CMK (cell line): ENCODE data around the gene ADAMTSL1.

Experiments
- DNase-seq: peaks from one replicate; pipeline ENCODE4 v3.0.0-alpha.2; 2010; ENCODE audit warnings: low read depth

The ADAMTSL1 gene

DNA sequence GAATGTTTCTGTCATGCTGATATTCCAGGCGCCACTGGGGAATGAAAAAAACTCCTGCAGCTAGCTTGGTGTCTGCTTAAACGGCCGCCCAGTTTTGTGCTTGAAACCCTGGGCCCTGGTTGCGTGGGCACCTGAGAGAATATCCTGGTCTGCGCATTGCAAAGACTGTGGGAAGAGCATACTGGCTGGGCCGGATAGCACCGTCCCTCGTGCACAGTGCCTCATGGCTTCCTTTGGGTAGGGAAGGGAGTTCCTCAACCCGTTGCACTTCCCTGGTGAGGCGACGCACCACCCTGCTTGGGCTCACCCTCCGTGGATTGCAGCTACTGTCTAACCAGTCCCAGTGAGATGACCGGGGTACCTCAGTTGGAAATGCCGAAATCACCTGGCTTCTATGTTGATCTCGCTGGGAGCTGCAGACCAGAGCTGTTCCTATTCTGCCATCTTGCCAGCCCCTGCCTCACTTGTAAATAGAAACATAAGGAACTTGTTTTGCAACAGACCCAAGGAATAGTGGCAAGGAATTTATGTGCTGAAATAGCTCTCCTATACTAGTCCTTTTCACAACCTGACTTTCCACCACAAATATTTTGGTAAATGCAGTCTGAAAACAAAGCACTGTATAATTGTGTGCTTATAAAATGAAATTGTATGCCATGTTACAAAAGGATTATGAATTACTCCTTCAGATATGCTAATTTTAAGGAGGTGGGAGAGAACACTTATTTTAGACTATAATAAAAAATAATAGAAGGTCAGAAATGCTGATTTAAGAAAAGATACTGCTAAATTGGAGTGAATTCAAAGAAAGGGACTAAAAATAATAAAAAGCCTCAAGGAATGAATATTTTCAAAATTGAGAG, 90.3 kb downstream of the ADAMTSL1 start:
- DNase-seq: no peak

DNA sequence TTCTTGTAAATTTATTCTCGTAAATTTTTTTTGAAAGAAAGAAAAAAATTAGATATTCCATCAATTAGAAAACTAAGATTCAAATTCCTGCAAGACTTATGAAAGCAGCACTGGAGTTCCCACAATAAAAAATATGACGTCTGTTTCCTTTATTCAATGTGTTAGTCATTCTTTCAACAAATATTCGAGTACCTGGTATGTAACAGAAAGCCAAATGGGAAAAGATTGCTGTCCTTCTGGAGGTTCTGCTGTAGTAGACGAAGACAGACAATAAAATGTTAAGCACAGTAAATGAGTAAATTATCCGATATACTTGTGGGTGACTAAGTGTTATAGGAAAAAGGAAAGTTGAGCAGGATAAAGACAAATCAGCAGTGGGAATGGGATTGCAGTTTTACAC, 92.2 kb downstream of the ADAMTSL1 start:
- DNase-seq: no peak

DNA sequence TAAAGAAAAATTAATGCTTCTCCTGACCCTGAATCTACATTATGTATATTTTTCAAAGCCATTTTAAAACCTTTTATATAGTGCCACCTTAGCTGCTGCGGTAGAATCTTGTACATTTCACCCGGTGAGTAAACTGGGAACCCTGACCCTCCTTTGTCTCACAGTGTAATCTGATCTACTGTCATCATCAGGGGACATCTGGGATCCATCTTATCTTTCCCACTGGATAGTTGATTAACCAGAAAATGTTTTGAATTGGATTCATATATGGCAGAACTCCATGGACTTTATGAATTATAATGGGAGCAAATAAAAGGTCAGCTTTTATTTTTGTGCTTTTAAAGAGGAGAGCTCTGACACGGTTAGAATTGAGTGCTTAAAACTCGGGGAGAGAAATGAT, 95.0 kb downstream of the ADAMTSL1 start:
- DNase-seq: no peak

DNA sequence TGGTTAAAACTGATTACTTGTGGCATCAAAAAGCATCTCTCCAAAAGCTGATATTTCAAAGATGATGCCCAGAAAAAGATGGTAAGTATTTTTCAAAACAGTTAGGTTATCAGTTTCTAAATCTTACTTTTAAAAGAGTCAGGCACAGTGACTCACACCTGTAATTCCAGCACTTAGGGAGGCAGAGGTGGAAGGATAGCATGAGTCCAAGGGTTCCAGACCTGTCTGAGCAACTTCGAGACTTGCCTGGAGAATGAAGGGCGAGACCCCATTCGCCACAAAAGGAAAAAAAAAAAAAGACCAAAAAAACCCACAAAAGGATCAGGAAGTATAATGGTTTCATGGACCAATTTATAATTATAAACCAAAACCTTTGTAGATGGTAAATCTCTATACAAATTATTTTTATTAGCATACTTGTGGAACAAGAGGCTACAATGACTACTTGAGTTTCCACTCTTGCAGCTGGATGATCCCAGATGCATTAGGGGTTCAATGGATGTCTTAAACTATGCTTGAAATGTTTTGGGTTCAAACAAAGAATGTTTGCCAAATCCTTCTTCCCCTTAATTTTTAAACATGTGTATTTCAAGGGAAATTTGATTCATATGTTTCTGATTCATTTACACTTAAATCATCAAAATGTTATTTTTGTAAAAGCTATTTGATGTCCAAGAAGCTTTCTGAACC, 96.1 kb downstream of the ADAMTSL1 start:
- no peak for DNase-seq

DNA sequence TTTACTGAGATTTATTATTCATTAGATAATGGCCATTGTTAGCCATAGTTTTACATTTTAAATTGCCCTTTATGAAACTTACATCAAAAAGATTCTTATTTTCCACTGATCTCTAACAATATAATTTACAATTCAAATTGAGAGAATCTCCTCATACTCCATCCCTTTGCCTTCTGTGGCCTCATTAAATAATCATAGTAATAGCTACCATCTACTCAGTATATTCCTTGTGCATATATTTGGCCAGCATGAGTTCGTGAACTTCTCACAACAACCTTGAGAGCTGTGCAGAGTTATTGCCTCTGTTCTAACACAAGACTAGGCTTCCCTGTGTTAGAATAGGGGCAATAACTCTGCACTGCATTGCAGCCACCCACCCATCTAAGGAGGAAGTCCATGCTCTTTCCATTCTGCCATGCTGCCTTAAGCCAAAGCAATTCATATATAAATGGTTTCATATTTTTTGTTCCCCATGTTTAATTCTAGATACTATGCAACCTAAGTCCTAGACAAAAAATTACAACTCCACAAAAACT, 99.1 kb downstream of the ADAMTSL1 start:
- DNase-seq: no peak

DNA sequence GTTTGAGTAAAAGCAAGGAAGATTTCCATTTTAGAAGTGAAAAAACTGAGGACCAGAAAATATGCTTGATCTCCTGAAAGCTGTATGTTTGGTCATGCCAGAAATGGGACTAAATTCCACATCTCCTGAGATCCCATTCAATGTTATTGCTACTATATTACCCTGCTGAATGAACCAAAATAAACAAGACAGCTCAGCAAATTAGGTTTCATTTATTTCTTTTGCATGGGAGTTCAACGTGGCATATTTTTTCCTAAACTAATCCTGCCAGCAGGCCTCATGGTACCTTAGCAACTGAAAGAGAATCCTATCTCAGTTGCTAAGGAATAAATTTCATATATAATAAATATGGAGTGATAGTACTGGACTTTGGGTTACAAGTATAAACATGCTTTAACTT, 101.7 kb downstream of the ADAMTSL1 start:
- no peak for DNase-seq

DNA sequence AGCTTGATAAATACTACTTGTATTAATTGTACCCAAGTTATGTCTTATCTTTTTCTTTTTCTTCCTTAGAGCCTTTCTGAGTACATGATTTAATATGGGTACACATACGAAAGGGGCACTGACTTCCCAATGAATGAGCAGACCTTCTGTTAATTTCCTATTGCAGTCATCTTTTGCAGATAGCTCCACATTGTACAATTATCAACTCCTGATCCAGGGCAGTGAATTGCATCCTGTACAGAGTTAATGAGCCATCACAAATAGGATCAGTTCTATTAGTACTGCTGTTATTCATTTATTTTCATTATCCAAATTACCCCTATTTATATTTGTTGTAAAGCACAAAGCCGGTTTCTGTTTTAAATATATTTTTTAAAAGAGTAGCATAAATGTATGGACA, 105.6 kb downstream of the ADAMTSL1 start:
- DNase-seq: no peak

GRCh38 chr9:18580151-18580550, 106.2 kb downstream of the ADAMTSL1 start:
- no peak for DNase-seq

DNA sequence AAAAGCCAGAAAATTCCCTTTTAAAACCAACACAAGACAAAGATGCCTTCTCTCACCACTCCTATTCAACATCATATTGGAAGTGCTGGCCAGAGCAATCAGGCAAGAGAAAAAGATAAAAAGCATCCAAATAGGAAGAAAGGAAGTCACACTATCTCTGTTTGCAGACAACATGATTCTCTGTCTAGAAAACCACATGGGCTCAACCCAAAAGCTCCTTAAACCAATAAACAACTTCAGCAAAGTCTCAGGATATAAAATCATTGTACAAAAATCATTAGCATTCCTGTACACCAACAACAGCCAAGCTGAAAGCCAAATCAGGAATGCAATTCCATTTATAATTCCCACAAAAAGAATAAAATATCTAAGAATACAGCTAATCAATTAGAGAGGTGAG, 112.0 kb downstream of the ADAMTSL1 start:
- DNase-seq: no peak

GRCh38 chr9:18588002-18588401, 114.0 kb downstream of the ADAMTSL1 start:
- no peak for DNase-seq

DNA sequence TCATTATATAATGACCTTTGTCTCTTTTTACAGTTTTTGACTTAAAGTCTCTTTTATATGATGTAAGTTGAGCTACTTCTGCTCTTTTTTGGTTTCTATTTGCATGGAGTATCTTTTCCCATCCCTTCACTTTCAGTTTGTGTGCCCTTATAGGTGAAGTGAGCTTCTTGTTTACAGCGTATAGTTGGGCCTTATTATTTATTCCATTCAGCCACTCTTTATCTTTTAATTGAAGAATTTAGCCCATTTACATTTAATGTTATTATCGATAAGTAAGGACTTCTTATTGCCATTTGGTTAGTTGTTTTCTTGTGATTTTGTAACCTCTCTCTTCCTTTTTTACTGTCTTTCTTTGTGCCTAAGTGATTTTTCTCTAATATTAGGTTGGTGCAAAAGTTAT, 117.3 kb downstream of the ADAMTSL1 start:
- DNase-seq: no peak

- no peak for DNase-seq
Observed at GRCh38 chr9:18594837-18595236, 120.9 kb downstream of the ADAMTSL1 start.

- no peak for DNase-seq
Observed at GRCh38 chr9:18595597-18595996, 121.6 kb downstream of the ADAMTSL1 start.

DNA sequence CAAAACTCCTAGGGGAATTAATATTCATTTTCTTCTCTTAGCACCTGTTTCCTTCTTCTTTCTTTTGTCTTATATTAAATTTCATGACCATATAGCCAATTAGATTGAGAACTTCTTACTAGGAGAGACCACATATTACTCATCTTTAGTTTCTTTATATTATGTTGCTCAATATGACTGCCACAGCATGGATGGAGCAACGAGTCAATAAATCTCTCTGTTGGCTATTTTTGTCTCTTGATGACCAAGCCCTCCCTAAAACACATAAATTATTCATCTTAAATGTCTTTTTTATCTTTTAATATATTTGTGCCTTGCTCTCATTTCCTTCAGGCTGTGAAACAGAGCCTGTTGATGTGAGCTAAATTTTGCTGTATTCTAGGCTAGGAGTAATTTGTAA, 123.0 kb downstream of the ADAMTSL1 start:
- DNase-seq: no peak

GRCh38 chr9:18598969-18599368, 125.0 kb downstream of the ADAMTSL1 start:
- no peak for DNase-seq

DNA sequence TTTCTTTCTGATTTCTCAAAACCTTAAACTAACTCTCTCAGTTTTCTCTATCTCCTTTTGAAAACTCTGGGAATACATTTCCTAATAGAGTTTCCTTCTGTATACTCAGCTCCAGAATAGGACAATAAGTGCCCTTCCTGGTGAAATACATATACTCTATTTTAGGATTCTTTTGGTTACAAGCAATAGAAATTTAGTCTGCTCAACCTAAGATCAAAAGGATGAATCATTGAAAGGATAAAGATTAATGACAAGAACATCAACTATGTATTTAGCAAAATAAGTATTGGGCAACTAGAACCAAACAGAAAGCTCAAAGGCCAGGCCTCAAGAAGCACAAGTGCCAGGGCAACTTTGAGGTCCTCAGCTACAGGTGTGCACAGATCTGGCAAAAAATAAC, 127.1 kb downstream of the ADAMTSL1 start:
- DNase-seq: no peak

DNA sequence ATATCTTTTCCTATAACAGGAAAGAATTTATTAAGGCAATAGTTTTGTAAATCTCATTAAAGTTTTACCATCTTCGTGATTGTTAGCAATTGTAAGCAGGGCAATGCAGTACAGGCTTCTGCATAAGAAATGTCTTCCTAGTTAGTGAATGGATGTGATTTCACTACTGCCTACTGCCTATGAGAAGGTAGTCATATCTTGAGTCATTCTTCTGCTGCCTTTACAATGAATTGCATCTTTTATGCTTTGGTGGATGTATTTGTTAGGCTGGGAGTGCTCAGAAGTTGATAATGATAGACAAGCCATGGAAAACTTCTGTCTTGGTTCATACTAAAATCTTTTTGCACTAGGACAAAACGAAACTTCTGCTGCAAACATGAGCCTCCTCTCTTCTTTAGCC, 128.0 kb downstream of the ADAMTSL1 start:
- DNase-seq: no peak

- no peak for DNase-seq
Observed at GRCh38 chr9:18604767-18605730, 131.1 kb downstream of the ADAMTSL1 start.

GRCh38 chr9:18605766-18606180, 131.8 kb downstream of the ADAMTSL1 start:
- no peak for DNase-seq

- DNase-seq: no peak
Observed at GRCh38 chr9:18606281-18606680, 132.3 kb downstream of the ADAMTSL1 start.

- no peak for DNase-seq
Observed at GRCh38 chr9:18606846-18607245, 132.9 kb downstream of the ADAMTSL1 start.

GRCh38 chr9:18608371-18608770, 134.4 kb downstream of the ADAMTSL1 start:
- DNase-seq: no peak
